ENCODE data around the gene PITPNM3. TPM values are rescaled to one million over a fixed set of nuclear protein-coding genes. Genes with fewer than 3 reads are reported as not detected.

PITPNM3 gene
- total RNA-seq, 6 experiments from 2014 or later: 0.94 to 1.1 (median 1.0) TPM

DNA sequence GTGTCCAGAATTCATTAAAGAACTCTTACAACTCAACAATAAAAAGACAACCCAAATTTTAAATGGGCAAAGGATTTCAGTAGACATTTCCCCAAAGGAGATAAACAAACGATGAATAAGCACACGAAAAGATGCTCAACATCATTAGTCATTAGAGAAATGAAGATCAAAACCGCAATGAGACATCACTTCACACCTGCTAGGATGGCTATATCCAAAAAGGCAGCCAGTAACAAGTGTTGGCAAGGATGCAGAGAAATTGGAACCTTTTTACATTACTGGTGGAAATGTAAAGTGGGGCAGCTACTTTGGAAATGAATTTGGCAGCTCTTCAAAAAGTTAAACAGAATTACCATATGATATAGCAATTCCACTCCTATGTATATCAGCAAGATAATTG is 42.0 kb downstream of the PITPNM3 start:
- DNase-seq: no peak
- Mint-ChIP-seq H3K4me1 (ENCODE audit: low read depth) (peaks cover 11% of the 10 kb centered on the region), H3K4me3 (no peak overlapping the region), H3K27me3 (ENCODE audit: insufficient read depth) (0 out of 2 replicates have a peak, but pooled peaks cover 3% of the 10 kb centered on the region), H3K27ac (no peak overlapping the region), H3K9me3 (peaks cover 3% of the 10 kb centered on the region; the same call in 1 of the 2 replicates), H3K36me3 (ENCODE audit: low read depth) (no peaks in the 10 kb centered on the region)
- TF ChIP-seq, protein P1, sequence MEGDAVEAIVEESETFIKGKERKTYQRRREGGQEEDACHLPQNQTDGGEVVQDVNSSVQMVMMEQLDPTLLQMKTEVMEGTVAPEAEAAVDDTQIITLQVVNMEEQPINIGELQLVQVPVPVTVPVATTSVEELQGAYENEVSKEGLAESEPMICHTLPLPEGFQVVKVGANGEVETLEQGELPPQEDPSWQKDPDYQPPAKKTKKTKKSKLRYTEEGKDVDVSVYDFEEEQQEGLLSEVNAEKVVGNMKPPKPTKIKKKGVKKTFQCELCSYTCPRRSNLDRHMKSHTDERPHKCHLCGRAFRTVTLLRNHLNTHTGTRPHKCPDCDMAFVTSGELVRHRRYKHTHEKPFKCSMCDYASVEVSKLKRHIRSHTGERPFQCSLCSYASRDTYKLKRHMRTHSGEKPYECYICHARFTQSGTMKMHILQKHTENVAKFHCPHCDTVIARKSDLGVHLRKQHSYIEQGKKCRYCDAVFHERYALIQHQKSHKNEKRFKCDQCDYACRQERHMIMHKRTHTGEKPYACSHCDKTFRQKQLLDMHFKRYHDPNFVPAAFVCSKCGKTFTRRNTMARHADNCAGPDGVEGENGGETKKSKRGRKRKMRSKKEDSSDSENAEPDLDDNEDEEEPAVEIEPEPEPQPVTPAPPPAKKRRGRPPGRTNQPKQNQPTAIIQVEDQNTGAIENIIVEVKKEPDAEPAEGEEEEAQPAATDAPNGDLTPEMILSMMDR (IDR thresholded peaks at IDR 0.05): no peak

DNA sequence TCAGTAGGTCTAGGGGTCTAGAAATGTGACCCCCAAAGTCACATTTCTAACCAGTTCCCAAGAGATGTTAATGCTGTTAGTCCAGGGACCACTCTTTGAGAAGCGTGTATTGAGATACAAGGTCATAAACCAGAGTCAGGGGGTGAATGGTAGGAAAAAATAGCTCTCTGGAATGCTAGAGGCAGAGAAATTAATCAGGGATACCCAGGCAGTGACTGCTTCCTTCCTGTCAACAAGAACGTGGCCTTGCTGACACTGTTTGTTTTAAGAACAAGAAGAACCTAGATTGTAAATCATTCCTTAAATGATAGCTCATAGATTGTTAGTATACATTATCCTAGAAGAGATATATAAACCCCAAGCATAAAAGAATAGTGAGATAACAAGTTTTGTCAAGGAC is 43.8 kb downstream of the PITPNM3 start:
- Mint-ChIP-seq H3K9me3 (peaks cover 3% of the 10 kb centered on the region; the same call in 1 of the 2 replicates), H3K27ac (no peak overlapping the region), H3K27me3 (ENCODE audit: insufficient read depth) (peaks cover 5% of the 10 kb centered on the region; the same call in 1 of the 2 replicates), H3K36me3 (ENCODE audit: low read depth) (no peaks in the 10 kb centered on the region), H3K4me3 (no peak overlapping the region), H3K4me1 (ENCODE audit: low read depth) (peaks cover 11% of the 10 kb centered on the region)
- TF ChIP-seq, protein P1 (IDR thresholded peaks at IDR 0.05): no peak
- DNase-seq: no peak

DNA sequence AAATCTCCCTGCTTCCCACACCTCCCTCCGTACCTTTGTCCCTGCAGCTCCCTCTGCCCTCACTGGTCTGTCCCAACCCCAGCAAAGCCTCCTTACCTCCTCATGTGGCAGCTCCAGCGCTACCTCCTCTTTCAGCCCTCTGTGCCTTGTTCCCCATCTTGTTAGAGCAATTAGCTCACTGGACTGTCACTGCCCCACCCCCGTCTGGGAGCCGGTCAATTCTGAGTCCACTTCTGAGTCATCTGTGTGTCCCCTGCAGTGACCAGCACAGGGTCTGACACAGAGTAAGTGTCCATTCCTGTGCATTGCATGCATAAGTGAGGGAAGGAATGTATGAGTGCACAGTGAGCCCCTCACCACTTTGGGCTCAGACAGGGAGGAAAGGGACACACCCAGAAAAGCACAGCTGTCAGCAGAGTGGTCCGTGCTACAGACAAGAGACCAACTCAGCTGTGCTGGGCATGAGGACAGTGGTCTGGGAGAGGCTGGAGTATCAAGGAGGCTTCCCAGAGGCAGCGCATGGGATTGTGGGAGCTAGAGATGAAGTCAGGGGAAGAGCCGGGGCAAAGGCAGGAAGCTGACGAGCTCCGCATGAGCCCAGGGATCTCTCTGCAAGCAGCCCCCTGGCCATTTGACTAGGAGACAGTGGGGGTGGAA is 45.9 kb downstream of the PITPNM3 start:
- Mint-ChIP-seq H3K4me1 (ENCODE audit: low read depth) (peaks cover 11% of the 10 kb centered on the region), H3K27me3 (ENCODE audit: insufficient read depth) (peaks cover 6% of the 10 kb centered on the region; the same call in 1 of the 2 replicates), H3K27ac (no peak overlapping the region), H3K4me3 (no peak overlapping the region), H3K9me3 (peaks cover 3% of the 10 kb centered on the region; the same call in 1 of the 2 replicates), H3K36me3 (ENCODE audit: low read depth) (no peaks in the 10 kb centered on the region)
- peak; percentile 17 for DNase-seq
- TF ChIP-seq, protein P1 (IDR thresholded peaks at IDR 0.05): no peak

DNA sequence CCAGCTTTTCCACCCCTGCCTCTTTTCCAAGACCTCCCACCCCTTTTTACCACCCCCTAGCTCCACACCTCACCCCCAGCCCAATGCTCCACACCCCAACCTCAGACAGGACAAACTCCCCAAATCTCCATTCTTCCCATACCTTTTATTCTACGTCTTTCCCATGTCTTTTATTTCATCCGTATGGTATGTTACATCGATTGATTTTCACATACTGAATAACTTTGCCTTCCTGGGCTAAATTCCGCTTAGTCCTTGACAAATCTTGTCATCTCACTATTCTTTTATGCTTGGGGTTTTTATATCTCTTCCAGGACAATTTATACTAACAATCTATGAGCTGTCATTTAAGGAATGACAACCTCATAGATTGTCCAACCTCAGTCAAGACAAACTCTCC is 46.4 kb downstream of the PITPNM3 start:
- Mint-ChIP-seq H3K4me1 (ENCODE audit: low read depth) (peaks cover 11% of the 10 kb centered on the region), H3K27ac (no peak overlapping the region), H3K27me3 (ENCODE audit: insufficient read depth) (peaks cover 6% of the 10 kb centered on the region), H3K36me3 (ENCODE audit: low read depth) (no peaks in the 10 kb centered on the region), H3K9me3 (peaks cover 3% of the 10 kb centered on the region; the same call in 1 of the 2 replicates), H3K4me3 (no peak overlapping the region)
- no peak for DNase-seq
- TF ChIP-seq, protein P1 (IDR thresholded peaks at IDR 0.05): no peak

DNA sequence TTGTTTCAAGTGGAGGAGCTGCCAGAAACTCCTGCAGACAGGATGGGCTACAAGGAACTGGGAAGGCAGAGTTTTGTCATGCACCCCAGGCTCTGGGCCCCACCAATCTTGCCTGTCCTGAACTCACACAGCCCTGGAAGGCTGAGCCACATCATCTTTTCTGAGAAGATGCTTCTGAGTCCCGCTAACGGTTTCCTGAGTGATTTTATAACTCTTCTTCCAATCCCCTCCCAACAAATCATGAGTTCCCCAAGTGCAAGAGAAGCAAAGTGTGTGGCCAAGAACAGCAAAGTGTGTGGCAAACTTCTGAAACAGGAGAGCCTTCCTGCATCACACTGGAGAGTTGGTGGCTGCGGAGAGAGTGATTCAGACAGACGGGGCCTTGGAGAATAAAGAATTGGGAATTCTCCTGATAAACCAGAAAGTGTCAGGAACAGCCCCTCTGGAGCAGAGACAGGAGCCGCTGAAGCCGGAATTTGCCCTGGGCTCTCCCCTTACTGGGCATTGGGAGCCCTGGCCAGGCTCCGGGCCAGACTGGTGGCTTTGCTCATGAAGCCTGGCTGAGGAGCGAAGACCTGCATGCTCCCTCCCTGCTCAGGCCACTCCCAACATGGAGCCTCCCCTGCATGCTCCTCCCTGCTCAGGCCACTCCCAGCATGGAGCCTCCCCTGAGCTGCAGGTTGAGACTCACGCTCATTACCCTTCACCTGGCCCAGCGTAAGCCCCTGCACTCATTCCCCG is 47.2 kb downstream of the PITPNM3 start:
- H3K4me3 Mint-ChIP-seq: no peak overlapping the region
- no peak for DNase-seq
- TF ChIP-seq, protein P1 (IDR thresholded peaks at IDR 0.05): no peak
- H3K36me3 Mint-ChIP-seq (ENCODE audit: low read depth): no peaks in the 10 kb centered on the region
- H3K27ac Mint-ChIP-seq: no peak overlapping the region
- peaks cover 6% of the 10 kb centered on the region for H3K27me3 Mint-ChIP-seq (ENCODE audit: insufficient read depth)
- H3K4me1 Mint-ChIP-seq (ENCODE audit: low read depth): peaks cover 11% of the 10 kb centered on the region
- H3K9me3 Mint-ChIP-seq: peaks cover under 1% of the 10 kb centered on the region; the same call in 1 of the 2 replicates

Measured in HFFc6 (cell line).